ENCODE data around the gene ALPL. TPM values are rescaled to one million over a fixed set of nuclear protein-coding genes. Genes with fewer than 3 reads are reported as not detected.
A peak's percentile ranks its signal among the peaks of the same experiment; 100 is the strongest.

ALPL gene
- total RNA-seq, 1 experiment from 2014 or later, result 140 TPM

DNA sequence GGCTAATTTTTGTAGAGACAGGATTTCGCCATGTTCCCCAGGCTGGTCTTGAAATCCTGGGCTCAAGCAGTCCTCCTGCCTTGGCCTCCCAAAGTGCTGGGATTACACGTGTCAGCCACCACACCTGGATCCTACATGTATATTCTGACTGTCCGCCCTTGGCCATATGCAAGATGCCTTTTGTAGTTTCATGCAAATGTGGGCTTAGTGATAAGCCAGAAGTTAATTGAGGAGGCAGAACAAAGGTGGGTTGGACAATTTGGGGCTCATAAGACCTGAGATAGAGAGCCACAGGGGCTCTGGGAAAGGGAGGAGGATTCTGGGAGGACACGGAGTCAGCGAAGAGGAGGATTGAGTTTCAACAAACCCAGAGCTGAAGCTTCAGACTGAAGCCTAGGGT is 24.9 kb downstream of the ALPL start:
- H3K36me3 Mint-ChIP-seq, result 0 out of 2 replicates have a peak, but pooled peaks cover 3% of the 10 kb centered on the region
- peak overlapping the region; percentile 81 for H3K27ac Mint-ChIP-seq
- H3K27me3 Mint-ChIP-seq (ENCODE audit: low read depth), result no peaks in the 10 kb centered on the region
- POLR2A ChIA-PET, result no interaction called here
- TF ChIP-seq, protein P1, sequence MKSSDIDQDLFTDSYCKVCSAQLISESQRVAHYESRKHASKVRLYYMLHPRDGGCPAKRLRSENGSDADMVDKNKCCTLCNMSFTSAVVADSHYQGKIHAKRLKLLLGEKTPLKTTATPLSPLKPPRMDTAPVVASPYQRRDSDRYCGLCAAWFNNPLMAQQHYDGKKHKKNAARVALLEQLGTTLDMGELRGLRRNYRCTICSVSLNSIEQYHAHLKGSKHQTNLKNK (CRISPR knock-in tag; IDR thresholded peaks at IDR 0.05), result no peak
- no peak for TF ChIP-seq SMAD4 (CRISPR knock-in tag; IDR thresholded peaks at IDR 0.05)
- no peak for TF ChIP-seq ATF1 (CRISPR knock-in tag; IDR thresholded peaks at IDR 0.05)
- TF ChIP-seq, protein P2, sequence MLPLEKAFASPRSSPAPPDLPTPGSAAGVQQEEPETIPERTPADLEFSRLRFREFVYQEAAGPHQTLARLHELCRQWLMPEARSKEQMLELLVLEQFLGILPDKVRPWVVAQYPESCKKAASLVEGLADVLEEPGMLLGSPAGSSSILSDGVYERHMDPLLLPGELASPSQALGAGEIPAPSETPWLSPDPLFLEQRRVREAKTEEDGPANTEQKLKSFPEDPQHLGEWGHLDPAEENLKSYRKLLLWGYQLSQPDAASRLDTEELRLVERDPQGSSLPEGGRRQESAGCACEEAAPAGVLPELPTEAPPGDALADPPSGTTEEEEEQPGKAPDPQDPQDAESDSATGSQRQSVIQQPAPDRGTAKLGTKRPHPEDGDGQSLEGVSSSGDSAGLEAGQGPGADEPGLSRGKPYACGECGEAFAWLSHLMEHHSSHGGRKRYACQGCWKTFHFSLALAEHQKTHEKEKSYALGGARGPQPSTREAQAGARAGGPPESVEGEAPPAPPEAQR (CRISPR knock-in tag; IDR thresholded peaks at IDR 0.05), result no peak
- no peak for TF ChIP-seq NR2C2 (CRISPR knock-in tag; IDR thresholded peaks at IDR 0.05)
- no peak for TF ChIP-seq ZNF138 (CRISPR knock-in tag; conservative IDR thresholded peaks at IDR 0.05)
- TF ChIP-seq ZNF121 (CRISPR knock-in tag; IDR thresholded peaks at IDR 0.05), result no peak
- no peak for TF ChIP-seq TEAD4 (CRISPR knock-in tag; IDR thresholded peaks at IDR 0.05)
- TF ChIP-seq NFE2L1 (CRISPR knock-in tag; IDR thresholded peaks at IDR 0.05), result no peak
- TF ChIP-seq NR1H2 (CRISPR knock-in tag; IDR thresholded peaks at IDR 0.05), result no peak
- no peak for TF ChIP-seq JUN (CRISPR knock-in tag; IDR thresholded peaks at IDR 0.05)
- no peak for TF ChIP-seq IRF2 (CRISPR knock-in tag; IDR thresholded peaks at IDR 0.05; ENCODE audit: borderline replicate concordance, low read depth)
- TF ChIP-seq, protein P3, sequence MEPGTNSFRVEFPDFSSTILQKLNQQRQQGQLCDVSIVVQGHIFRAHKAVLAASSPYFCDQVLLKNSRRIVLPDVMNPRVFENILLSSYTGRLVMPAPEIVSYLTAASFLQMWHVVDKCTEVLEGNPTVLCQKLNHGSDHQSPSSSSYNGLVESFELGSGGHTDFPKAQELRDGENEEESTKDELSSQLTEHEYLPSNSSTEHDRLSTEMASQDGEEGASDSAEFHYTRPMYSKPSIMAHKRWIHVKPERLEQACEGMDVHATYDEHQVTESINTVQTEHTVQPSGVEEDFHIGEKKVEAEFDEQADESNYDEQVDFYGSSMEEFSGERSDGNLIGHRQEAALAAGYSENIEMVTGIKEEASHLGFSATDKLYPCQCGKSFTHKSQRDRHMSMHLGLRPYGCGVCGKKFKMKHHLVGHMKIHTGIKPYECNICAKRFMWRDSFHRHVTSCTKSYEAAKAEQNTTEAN (CRISPR knock-in tag; IDR thresholded peaks at IDR 0.05), result no peak
- TF ChIP-seq PRRX2 (CRISPR knock-in tag; IDR thresholded peaks at IDR 0.05), result no peak
- no peak for TF ChIP-seq NFYB (CRISPR knock-in tag; conservative IDR thresholded peaks at IDR 0.05; ENCODE audit: low read depth)
- no peak for TF ChIP-seq FOXJ3 (CRISPR knock-in tag; IDR thresholded peaks at IDR 0.05; ENCODE audit: borderline replicate concordance)
- TF ChIP-seq, protein P4, sequence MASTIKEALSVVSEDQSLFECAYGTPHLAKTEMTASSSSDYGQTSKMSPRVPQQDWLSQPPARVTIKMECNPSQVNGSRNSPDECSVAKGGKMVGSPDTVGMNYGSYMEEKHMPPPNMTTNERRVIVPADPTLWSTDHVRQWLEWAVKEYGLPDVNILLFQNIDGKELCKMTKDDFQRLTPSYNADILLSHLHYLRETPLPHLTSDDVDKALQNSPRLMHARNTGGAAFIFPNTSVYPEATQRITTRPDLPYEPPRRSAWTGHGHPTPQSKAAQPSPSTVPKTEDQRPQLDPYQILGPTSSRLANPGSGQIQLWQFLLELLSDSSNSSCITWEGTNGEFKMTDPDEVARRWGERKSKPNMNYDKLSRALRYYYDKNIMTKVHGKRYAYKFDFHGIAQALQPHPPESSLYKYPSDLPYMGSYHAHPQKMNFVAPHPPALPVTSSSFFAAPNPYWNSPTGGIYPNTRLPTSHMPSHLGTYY (CRISPR knock-in tag; IDR thresholded peaks at IDR 0.05), result no peak
- CTCF ChIA-PET, result interaction anchor here (1.5 to 4.9 kb wide), 4 partner anchors 15 to 41 kb away, joined by 3 to 62 read pairs (median 7); partner anchors contain the start of gene ALPL
- ATAC-seq (no peak), DNase-seq (ENCODE audit: low spot score) (no peak)
- H3K4me3 Mint-ChIP-seq, result no peak overlapping the region
- H3K9me3 Mint-ChIP-seq, result no peaks in the 10 kb centered on the region
- peaks cover 42% of the 10 kb centered on the region for H3K4me1 Mint-ChIP-seq

DNA sequence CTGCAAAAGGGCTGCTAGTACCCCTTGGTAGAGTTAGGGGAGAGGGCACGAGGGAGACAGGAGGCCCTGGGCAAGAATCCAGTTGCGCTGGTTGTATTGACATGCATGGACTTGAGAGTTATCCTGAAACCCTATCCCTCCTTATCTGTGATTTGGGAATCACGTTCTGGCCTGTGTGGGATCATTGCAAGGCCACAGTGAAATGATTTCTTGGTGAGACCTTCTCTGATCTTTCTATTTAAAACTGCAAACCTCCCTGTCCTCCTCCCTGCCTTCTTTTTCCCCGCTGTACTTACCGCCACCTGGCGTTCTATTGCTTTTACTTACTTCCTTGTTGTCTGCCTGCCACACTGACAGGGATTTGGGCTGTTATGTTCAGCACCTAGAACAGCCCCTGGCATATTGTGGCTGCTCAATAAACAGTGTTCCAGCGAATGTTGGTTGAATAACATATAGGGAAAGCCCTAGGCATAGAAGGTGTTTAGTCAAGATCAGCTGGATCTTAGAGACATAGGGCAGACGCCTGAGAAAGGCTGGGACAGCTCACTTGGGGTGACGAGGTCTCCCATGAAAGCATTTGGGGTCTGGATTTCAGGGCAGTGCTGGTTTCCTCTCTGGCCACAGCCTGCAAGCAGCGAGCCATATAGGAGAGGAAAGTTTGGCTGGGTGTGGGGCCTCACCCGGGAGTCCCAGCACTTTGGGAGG is 25.6 kb downstream of the ALPL start:
- no peak overlapping the region; the same call in 1 of the 2 replicates for H3K27ac Mint-ChIP-seq
- ATAC-seq (peak; percentile 77), DNase-seq (ENCODE audit: low spot score) (peak; percentile 52)
- ChIA-PET CTCF (interaction anchor here (0.9 to 4.9 kb wide), 9 partner anchors 11 to 61 kb away, joined by 3 to 62 read pairs (median 4); partner anchors contain the start of gene ALPL), POLR2A (no interaction called here)
- H3K27me3 Mint-ChIP-seq (ENCODE audit: low read depth), result no peaks in the 10 kb centered on the region
- H3K36me3 Mint-ChIP-seq, result no peaks in the 10 kb centered on the region
- no peaks in the 10 kb centered on the region for H3K9me3 Mint-ChIP-seq
- H3K4me3 Mint-ChIP-seq, result no peak overlapping the region
- H3K4me1 Mint-ChIP-seq, result peaks cover 45% of the 10 kb centered on the region
- TF ChIP-seq HMGA2 (CRISPR knock-in tag; IDR thresholded peaks at IDR 0.05), result no peak
- TF ChIP-seq JUN (CRISPR knock-in tag; IDR thresholded peaks at IDR 0.05), result no peak
- TF ChIP-seq, protein P5, sequence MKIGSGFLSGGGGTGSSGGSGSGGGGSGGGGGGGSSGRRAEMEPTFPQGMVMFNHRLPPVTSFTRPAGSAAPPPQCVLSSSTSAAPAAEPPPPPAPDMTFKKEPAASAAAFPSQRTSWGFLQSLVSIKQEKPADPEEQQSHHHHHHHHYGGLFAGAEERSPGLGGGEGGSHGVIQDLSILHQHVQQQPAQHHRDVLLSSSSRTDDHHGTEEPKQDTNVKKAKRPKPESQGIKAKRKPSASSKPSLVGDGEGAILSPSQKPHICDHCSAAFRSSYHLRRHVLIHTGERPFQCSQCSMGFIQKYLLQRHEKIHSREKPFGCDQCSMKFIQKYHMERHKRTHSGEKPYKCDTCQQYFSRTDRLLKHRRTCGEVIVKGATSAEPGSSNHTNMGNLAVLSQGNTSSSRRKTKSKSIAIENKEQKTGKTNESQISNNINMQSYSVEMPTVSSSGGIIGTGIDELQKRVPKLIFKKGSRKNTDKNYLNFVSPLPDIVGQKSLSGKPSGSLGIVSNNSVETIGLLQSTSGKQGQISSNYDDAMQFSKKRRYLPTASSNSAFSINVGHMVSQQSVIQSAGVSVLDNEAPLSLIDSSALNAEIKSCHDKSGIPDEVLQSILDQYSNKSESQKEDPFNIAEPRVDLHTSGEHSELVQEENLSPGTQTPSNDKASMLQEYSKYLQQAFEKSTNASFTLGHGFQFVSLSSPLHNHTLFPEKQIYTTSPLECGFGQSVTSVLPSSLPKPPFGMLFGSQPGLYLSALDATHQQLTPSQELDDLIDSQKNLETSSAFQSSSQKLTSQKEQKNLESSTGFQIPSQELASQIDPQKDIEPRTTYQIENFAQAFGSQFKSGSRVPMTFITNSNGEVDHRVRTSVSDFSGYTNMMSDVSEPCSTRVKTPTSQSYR (CRISPR knock-in tag; IDR thresholded peaks at IDR 0.05), result no peak
- no peak for TF ChIP-seq MXD4 (CRISPR knock-in tag; IDR thresholded peaks at IDR 0.05; ENCODE audit: borderline replicate concordance)
- no peak for TF ChIP-seq ZNF396 (CRISPR knock-in tag; IDR thresholded peaks at IDR 0.05; ENCODE audit: borderline replicate concordance)
- TF ChIP-seq JAZF1 (CRISPR knock-in tag; IDR thresholded peaks at IDR 0.05), result no peak
- TF ChIP-seq NR1H2 (CRISPR knock-in tag; IDR thresholded peaks at IDR 0.05), result no peak
- TF ChIP-seq GTF2I (CRISPR knock-in tag; conservative IDR thresholded peaks at IDR 0.05), result no peak
- no peak for TF ChIP-seq NFATC4 (CRISPR knock-in tag; IDR thresholded peaks at IDR 0.05)
- TF ChIP-seq, protein P6, sequence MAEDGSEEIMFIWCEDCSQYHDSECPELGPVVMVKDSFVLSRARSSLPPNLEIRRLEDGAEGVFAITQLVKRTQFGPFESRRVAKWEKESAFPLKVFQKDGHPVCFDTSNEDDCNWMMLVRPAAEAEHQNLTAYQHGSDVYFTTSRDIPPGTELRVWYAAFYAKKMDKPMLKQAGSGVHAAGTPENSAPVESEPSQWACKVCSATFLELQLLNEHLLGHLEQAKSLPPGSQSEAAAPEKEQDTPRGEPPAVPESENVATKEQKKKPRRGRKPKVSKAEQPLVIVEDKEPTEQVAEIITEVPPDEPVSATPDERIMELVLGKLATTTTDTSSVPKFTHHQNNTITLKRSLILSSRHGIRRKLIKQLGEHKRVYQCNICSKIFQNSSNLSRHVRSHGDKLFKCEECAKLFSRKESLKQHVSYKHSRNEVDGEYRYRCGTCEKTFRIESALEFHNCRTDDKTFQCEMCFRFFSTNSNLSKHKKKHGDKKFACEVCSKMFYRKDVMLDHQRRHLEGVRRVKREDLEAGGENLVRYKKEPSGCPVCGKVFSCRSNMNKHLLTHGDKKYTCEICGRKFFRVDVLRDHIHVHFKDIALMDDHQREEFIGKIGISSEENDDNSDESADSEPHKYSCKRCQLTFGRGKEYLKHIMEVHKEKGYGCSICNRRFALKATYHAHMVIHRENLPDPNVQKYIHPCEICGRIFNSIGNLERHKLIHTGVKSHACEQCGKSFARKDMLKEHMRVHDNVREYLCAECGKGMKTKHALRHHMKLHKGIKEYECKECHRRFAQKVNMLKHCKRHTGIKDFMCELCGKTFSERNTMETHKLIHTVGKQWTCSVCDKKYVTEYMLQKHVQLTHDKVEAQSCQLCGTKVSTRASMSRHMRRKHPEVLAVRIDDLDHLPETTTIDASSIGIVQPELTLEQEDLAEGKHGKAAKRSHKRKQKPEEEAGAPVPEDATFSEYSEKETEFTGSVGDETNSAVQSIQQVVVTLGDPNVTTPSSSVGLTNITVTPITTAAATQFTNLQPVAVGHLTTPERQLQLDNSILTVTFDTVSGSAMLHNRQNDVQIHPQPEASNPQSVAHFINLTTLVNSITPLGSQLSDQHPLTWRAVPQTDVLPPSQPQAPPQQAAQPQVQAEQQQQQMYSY (CRISPR knock-in tag; IDR thresholded peaks at IDR 0.05), result no peak
- TF ChIP-seq NR2C2 (CRISPR knock-in tag; IDR thresholded peaks at IDR 0.05), result no peak
- TF ChIP-seq GABPB1 (CRISPR knock-in tag; IDR thresholded peaks at IDR 0.05), result no peak
- no peak for TF ChIP-seq IRF2 (CRISPR knock-in tag; IDR thresholded peaks at IDR 0.05; ENCODE audit: borderline replicate concordance, low read depth)
